ENCODE measurements around the gene HOXC5. TPM values are rescaled to one million over a fixed set of nuclear protein-coding genes. Genes with fewer than 3 reads are reported as not detected.

HOXC5 gene
- total RNA-seq, 1 donor from 2014 or later = not detected

DNA sequence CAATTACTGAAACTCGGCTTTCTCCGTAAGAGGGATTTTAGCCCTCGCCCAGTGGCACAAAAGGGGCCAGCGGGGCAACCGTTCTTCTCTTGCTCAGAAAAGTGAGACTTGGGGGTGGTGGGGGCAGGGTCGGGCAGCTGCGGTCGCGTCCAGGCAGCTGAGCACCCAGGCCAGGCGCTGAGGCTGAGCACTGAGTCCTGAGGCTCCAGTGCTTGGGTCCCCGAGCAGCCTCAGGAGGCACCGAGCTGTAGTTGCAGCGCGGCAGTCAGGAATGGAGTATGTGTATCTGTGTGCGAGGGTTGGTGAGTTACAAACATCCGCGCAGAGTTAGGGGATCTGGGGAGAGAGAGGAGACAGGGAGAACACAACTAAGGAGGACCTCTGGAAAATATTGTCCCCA is 8.7 kb upstream of the HOXC5 start:
- no peaks in the 10 kb centered on the region for H3K4me1 ChIP-seq (ENCODE audit: insufficient read depth, low read length)
- H3K4me3 ChIP-seq (ENCODE audit: insufficient read depth, low read depth, low read length) = no peak overlapping the region
- Mint-ChIP-seq H3K4me1 (ENCODE audit: low read depth, unreplicated experiment) (no peaks in the 10 kb centered on the region), H3K4me3 (ENCODE audit: unreplicated experiment) (no peak overlapping the region), H3K36me3 (ENCODE audit: low read depth, unreplicated experiment) (peaks cover 2% of the 10 kb centered on the region), H3K9me3 (ENCODE audit: unreplicated experiment) (peaks cover 16% of the 10 kb centered on the region), H3K27me3 (ENCODE audit: low read depth, unreplicated experiment) (peaks cover 96% of the 10 kb centered on the region), H3K27ac (ENCODE audit: unreplicated experiment) (no peak overlapping the region)
- no peak overlapping the region for H3K9ac ChIP-seq (ENCODE audit: low read length)
- FAIRE-seq = no peak
- no peak overlapping the region for H2AFZ ChIP-seq (ENCODE audit: low read depth, low read length)
- no peaks in the 10 kb centered on the region for H3K36me3 ChIP-seq (ENCODE audit: insufficient read depth, low read length)
- no peaks in the 10 kb centered on the region for H3K9me3 ChIP-seq (ENCODE audit: insufficient read depth, low read depth, low read length)
- no peaks in the 10 kb centered on the region for H4K20me1 ChIP-seq (ENCODE audit: insufficient read depth, low read length)
- H3K27me3 ChIP-seq (ENCODE audit: insufficient read depth, low read length) = peaks cover 92% of the 10 kb centered on the region
- H3K27ac ChIP-seq (ENCODE audit: low read depth, low read length) = no peak overlapping the region
- no peak overlapping the region for H3K4me2 ChIP-seq (ENCODE audit: low read length)
- no peak for DNase-seq (ENCODE audit: low read depth)
- TF ChIP-seq EZH2 (IDR thresholded peaks at IDR 0.05; ENCODE audit: insufficient read depth, low read length) = no peak
- no peak for TF ChIP-seq CTCF (IDR thresholded peaks at IDR 0.05; ENCODE audit: insufficient read depth, low read depth, low read length)
- no peaks in the 10 kb centered on the region for H3K79me2 ChIP-seq (ENCODE audit: insufficient read depth, low read length)

DNA sequence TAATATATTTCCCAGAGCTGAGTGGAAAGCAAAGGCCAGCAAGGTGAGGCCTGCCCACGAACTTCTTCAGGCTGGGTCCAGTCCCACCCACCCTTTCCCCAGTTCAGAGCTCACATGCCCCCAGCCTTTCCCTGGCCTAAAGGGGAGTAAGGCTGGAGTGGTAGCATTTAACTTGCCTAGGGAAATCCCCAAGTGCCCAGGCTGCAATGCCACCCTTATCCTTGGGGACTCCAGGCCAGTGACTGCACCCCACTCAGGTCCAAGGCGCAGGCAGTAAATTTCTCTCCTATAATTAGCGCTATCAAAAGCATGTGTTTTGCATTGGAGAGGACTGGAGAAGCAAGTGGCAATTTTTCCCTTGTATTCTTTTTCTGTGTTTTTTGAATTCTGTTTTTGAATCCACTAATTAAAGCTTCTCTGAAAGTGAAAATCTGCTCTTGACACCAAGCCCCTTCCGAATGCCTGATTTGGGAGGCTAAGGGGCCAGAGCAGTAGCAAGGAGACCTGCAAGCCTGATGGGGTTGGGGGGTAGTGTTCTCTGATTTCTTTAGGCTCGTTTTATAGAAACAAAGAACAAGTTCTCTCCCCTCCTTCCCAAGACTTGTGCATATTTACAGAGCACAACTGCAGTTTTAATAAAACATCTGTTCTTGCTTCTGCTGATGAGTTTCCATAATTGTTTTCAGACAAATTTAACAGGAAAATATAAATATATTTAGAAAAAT is 8.1 kb upstream of the HOXC5 start:
- Histone ChIP-seq H2AFZ (ENCODE audit: low read depth, low read length) (no peak overlapping the region), H3K9ac (ENCODE audit: low read length) (no peak overlapping the region), H3K36me3 (ENCODE audit: insufficient read depth, low read length) (no peaks in the 10 kb centered on the region), H3K27me3 (ENCODE audit: insufficient read depth, low read length) (peaks cover 92% of the 10 kb centered on the region), H3K4me2 (ENCODE audit: low read length) (no peak overlapping the region), H4K20me1 (ENCODE audit: insufficient read depth, low read length) (no peaks in the 10 kb centered on the region), H3K27ac (ENCODE audit: low read depth, low read length) (no peak overlapping the region), H3K9me3 (ENCODE audit: insufficient read depth, low read depth, low read length) (no peaks in the 10 kb centered on the region), H3K79me2 (ENCODE audit: insufficient read depth, low read length) (no peaks in the 10 kb centered on the region), H3K4me1 (ENCODE audit: insufficient read depth, low read length) (no peaks in the 10 kb centered on the region), H3K4me3 (ENCODE audit: insufficient read depth, low read depth, low read length) (no peak overlapping the region)
- H3K9me3 Mint-ChIP-seq (ENCODE audit: unreplicated experiment) = peaks cover 20% of the 10 kb centered on the region
- TF ChIP-seq CTCF (IDR thresholded peaks at IDR 0.05; ENCODE audit: insufficient read depth, low read depth, low read length) = no peak
- no peak for TF ChIP-seq EZH2 (IDR thresholded peaks at IDR 0.05; ENCODE audit: insufficient read depth, low read length)
- FAIRE-seq = no peak
- H3K27me3 Mint-ChIP-seq (ENCODE audit: low read depth, unreplicated experiment) = peaks cover 95% of the 10 kb centered on the region
- H3K4me1 Mint-ChIP-seq (ENCODE audit: low read depth, unreplicated experiment) = no peaks in the 10 kb centered on the region
- H3K36me3 Mint-ChIP-seq (ENCODE audit: low read depth, unreplicated experiment) = peaks cover 2% of the 10 kb centered on the region
- no peak overlapping the region for H3K4me3 Mint-ChIP-seq (ENCODE audit: unreplicated experiment)
- DNase-seq (ENCODE audit: low read depth) = no peak
- no peak overlapping the region for H3K27ac Mint-ChIP-seq (ENCODE audit: unreplicated experiment)
